Measurements from ENCODE around the gene DEPDC1.
"Not testable (repeated sequence)": the region's sequence is repeated elsewhere in the genome, so short reads cannot be mapped to it uniquely, and the experiment has no call there.

Gene DEPDC1, protein sequence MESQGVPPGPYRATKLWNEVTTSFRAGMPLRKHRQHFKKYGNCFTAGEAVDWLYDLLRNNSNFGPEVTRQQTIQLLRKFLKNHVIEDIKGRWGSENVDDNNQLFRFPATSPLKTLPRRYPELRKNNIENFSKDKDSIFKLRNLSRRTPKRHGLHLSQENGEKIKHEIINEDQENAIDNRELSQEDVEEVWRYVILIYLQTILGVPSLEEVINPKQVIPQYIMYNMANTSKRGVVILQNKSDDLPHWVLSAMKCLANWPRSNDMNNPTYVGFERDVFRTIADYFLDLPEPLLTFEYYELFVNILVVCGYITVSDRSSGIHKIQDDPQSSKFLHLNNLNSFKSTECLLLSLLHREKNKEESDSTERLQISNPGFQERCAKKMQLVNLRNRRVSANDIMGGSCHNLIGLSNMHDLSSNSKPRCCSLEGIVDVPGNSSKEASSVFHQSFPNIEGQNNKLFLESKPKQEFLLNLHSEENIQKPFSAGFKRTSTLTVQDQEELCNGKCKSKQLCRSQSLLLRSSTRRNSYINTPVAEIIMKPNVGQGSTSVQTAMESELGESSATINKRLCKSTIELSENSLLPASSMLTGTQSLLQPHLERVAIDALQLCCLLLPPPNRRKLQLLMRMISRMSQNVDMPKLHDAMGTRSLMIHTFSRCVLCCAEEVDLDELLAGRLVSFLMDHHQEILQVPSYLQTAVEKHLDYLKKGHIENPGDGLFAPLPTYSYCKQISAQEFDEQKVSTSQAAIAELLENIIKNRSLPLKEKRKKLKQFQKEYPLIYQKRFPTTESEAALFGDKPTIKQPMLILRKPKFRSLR

DNA sequence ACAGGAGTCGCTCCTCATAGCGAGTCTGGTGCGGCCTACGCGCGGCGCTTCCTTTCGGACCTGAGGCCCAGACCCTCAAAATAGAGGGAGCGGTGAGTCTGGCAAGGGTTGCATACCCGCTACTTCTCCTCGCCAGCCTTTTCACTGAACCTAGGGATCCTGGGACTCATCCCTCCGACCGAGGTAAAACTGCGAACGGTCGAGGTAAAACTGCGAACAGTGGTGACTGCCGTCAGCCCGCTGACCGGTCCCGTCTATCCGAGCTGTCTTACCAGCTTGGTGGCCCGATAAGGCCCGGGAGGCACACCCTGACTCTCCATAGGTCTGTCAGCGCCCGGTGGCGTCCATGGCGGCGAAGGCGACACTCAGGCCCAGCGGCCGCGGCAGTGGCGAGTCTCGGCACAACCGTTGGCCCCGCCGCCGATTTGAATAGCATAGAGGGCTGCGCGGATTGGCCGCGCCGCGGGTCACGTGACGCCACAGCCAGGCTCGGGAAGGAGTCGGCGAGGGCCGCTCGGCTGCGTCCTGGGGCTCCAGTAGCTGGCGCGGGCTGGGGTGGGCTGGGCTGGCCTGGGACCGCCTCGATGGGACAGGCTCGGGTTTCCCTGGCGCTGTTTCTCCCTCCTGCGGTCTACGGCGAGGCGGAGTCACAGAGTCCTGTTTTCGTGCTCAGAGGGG is at the start of gene DEPDC1:
Gene DEPDC1, minus strand, starts transcription at position 403 of the 678 bp plus-strand sequence. Its CDS starts 83 bp downstream, at position 320.
- peak; percentile 31 to 93 (median 84) for DNase-seq

DNA sequence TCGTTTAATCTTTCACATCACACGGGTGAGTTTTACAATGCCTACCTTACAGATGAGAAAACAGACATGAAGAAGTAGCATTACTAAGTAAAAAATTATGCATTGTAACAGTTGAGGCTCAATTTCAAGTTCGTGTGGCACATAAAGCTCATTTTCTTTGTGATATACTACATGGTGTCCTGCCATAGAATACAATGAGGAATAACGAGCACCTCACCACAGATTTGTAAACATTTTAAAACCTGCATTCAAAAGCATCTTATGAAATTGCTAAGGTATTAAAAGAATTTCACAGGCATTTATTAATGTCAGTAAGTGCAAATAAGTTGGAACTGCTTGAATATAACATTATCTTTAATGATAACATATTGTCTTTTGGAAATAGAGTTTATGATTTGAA is 47.8 kb upstream of the DEPDC1 start:
- DNase-seq, result no peak

DNA sequence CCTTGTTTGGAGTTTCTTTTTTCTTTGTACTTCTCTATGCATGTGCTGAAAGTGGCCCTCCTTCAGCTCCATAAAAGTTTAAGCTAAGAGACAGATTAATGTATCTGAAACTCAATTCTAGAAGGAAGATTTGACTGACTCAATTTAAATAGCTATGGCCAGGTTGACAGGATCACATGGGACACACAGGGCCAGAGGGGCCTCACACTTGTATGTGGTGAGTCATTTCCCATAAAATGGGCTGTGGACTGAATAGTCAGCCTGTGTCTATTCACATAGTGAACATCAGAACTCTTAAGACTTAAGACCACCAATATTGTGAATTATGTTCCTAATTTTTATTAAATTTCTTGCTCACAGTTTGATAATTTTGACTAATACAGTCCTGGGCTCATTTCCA is 45.7 kb upstream of the DEPDC1 start:
- no peak for DNase-seq

DNA sequence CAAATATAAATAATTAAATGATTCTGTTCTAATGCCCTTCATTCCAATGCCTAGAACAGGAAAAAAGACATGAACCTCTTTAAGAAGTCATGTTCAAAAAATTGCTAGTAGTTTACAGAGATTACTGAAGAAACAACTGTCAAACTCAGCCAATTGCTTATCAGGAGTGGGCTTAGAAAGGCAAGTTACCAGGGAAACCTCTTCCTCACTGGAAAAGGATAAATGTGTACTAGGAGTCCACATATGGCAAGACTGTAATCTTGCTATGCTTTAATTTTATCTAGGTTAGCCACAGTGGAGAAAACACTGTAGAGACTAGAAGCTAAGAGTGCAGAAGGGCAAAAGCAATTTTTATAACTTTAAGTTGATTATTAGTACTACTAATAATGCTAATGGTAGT is 42.1 kb upstream of the DEPDC1 start:
- peak in 1 of 58 donors; percentile 2 for DNase-seq

DNA sequence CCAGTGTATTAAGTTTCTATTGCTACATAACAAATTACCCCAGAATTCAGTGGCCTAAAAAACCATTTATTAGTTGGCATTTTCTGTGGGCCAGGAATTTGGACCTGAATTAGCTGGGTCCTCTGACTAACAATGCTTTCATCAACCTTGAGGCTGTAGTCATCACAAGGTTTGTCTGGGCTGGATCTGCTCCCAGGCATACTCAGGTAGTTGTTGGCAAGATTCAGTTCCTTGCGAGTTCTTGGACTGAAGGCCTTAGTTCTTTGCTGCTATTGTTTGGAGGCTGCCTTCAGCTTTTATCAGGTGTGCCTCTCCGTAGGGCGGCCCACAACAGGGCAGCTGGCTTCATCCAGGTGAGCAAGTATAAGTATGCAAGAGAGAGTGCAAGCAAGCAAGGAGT is 31.4 kb upstream of the DEPDC1 start:
- no peak for DNase-seq

DNA sequence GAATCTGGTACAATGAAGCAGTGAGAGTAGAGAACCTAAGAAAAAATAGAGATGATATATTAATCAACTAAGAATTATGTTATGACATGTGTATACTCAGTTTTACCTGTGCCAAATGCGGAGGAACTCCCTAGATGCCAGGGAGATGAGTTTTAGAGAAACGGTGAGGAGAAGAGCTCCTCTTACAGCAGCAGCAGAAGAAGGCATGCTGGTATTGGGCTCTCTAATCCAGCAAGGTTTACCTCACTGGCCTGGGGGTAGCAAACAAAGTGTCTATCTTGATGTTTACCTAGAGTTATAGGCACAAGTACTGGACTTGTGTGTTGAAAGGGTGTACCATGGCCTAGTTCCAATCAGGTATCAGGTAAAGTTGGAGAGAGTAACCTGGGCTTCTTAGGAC is 28.9 kb upstream of the DEPDC1 start:
- DNase-seq, result no peak

DNA sequence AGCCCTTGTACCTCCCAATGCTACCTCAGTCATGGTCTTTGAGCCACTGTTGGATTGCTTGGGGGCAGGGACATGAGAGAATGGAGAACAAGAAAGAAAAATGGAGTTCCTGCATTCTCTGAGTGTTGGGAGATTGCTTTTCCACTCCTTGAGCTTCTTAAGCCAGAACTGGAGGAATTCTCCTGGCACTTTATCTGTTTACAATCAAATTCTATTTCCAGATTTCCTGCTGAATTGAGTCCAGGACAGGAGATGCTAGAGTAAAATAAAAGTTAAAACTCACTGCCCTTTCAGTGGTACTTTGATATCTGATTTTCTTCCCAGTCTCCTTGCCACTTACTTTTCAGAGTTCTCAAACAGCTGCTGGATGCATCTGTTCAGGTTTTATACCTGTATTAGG is 24.4 kb upstream of the DEPDC1 start:
- no peak for DNase-seq

DNA sequence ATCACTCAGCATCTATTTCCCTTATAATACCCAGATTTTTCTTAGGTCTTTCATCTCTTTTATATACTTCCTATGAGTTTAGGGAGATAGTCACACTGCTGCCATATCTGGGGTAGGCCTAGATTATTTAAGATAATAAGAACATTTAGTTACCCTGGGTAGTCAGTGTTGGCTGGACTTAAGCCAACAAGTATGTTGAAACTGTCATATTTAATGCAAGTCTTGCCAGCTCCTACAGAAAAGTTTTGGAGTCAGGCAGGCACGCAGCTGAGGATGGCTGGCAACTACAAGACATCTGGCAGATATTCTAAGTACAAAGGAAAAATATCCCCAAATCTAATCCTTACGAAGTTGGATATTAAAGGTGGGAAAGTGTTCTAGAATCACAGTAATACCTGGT is 19.2 kb upstream of the DEPDC1 start:
- no peak for DNase-seq

DNA sequence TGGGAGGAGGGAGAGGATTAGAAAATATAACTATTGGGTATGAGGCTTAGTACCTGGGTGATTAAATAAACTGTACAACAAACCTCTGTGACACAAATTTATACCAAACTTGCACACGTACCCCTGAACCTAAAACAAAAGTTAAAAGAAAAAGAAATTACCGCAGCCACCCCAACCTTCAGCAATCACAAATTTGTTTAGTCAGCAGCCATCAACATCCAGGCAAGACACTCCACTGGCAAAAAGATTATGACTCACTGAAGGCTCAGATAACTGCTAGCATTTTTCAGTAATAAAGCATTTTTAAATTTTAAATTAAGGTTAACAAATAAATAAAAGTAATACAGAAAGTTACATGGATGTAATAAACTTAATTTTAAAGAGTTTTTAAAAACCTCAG is 14.4 kb upstream of the DEPDC1 start:
- DNase-seq, result no peak

DNA sequence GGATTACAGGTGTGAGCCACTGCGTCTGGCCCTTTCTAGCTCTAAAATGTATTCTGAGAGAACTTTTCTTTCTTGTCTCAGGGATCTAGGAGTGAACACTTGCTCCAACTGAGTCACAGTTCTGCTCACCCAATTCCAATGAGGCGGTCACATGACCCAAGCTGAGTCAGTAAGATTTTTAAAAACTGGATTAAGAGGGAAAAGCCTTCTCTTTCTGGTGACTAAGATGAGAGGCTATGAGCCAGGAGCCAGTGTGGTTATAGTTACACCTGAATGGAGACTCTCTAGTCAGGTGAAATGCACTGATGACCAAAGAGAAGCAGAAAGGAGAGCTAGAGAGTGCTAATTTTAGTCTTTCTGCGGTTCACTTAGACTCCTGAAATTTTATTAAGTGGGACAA is 9.5 kb upstream of the DEPDC1 start:
- no peak for DNase-seq

DNA sequence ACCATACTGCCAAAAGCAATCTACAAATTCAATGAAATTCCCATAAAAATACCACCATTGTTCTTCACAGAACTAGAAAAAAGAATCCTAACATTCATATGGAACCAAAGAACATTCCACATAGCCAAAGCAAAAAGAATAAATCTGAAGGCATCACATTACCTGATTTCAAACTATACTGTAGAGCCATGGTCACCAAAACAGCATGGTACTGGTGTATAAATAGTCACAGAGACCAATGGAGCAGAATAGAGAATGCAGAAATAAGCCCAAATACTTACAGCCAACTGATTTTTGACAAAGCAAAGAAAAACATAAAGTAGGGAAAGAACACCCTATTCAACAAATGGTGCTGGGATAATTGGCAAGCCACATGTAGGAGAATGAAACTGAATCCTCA is 6.2 kb upstream of the DEPDC1 start:
- DNase-seq, result no peak

DNA sequence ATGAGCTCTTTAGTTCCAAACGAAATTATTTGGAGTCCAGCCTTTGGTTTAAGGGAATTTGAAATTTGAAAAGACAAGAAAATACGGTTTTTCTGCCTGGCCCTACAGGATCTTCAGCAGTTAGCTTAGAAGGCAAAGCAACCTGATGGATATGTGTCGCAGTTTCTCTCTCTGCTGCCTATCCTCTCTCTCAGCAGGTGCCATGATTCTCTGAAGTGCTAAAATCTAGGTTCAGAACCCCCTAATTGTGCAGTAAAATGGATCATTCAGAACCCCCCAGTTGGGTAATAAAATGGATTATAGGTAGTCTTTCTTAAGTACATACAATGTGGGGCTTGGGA is 446 bp upstream of the DEPDC1 start:
- DNase-seq, result no peak

DNA sequence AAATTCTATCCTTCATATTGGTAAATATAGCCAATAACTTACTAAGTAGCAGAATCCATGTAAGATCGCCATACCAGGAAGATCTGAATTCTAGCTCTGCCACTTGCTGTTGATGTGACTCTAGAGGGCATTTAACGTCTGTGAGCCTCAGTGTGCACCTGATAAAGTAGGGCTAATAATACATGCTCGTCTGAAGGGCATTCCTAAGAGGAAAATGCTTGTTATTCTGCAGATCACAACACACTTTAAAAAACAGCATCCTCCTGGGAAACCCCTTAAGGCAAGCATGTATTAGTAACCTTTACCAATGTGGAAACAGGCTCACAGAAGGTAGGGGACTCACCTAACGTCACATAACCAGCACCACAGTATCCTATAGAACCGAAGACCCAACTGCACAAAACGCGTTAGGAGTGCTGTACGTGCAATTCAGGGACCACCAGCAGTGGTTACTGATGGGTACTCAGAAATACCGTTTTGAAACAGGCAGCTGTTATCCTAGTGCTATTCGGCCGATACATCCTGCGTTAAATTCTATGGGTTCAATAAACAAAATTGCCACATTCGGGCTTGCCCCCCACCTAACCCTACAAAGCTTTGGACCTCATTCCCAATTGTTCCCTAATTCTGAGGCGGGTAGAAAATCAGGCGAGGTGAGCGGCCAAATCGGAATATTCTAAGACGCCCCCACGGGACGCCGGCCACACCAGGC is 758 bp downstream of the DEPDC1 start:
- peak in 2 of 58 donors; percentile 1 to 3 for DNase-seq

DNA sequence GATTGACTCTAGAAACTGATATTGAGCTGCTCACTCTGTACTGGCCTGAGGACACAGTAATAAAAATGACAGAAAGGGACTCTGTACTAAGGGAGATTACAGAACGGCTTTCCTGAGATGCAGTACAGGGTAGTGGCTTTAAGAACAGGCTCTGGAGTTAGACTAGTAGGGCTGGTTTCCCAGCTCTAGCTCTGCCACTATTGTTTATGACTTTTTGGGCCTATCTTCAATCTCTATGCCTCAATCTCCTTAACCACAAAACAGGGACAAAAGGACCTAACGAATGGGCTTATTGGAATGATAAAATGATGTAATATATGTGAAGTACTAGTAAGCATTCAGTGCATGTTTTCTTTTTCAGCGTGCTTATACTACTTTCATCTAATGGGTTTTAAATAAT is 1.4 kb downstream of the DEPDC1 start:
- DNase-seq, result no peak

DNA sequence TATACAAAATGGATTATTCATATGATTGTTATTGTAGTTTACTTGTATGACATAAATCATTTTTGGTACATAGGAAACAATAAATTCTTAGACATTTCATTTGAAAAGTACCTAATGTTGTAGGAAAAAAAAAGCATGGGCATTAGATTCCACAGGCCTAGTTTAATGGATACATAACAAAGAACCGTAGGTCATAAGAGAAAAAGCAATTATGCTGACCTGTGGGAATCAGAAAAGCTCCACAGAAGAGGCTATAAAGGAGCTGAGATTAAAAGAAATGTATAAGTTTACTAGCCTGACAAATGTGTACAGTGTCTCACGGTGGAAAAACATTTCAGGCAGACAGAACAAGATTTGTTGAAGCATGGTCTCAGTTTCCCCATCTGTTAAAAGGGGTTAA is 3.7 kb downstream of the DEPDC1 start:
- no peak for DNase-seq

DNA sequence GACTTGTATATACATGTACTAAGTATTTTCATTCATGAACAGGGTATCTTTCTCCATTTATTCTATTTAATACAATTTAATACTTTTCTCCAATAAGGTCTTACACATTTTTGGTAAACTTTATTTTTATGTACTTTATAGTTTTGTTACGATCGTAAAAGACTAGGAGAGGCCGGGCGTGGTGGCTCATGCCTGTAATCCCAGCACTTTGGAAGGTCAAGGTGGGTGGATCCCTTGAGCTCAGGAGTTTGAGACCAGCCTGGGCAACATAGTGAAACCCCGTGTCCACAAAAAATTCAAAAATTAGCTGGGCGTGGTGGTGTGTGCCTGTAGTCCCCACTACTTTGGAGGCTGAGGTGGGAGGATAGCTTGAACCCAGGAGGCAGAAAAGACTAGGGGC is 4.6 kb downstream of the DEPDC1 start:
- DNase-seq, result not testable (repeated sequence)

DNA sequence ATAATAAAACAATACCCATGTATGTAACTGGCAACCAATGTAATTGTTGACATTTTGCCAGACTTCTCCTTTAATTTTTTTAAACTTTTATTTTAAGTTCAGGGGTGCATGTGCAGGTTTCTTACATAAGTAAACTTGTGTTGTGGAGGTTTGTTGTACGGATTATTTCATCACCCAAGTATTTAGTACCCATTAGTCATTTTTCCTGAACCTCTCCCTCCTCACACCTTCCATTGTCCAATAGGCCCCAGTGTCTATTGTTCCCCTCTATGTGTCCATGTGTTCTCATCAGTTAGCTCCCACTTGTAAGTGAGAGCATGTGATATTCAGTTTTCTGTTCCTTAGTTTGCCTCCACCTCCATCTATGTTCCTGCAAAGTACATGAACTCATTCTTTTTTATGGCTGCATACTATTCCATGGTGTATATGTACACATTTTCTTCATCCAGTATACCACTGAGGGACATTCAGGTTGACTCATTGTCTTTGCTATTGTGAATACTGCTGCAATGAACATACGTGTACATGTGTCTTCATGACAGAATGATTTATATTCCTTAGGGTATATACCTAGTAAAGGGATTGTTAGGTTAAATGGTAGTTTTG is 6.7 kb downstream of the DEPDC1 start:
- DNase-seq, result no peak

DNA sequence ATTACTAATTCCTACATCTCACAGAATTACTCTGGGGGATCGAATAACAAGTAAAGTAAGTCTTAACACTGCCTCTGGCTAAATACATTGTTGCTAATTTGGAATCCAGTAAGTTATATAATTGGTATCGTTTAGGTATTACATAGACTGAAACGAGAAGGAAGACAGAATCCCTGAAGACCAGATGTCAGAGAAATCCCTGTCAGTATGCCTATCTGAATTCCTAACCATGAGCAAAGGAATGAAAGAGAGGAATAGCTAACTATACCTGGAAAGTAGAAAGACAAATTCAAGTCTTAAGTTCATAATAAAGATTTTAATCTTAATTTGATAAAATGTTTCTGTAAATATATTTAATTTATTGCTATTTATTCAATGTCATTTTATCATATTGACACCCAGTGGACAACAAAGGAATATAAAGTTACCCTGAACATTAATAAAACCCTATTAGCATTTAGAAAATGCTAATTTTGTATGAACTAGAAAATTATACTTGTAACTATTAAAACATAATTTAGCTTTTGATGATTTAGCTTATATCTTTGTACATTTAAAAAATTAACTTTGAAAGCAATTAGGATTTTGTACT is 11.4 kb downstream of the DEPDC1 start:
- DNase-seq, result no peak

DNA sequence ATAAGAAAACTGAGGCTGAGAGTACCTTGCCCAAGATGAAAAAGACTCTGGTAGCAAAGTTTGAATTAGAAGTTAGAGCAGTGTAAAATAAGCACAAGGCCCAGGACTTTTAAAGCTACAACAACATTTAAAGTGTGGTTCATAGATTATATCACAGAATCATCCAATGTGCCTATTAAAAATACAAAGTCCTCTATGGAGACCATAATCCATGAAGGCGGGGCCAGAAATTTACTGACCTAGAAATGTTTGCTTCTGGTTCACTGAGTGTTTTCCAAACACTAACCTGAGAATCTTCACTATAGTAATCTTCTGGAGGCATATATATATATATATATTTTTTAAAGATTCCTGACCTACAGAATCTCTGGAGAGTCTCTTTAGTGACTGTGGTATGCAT is 12.3 kb downstream of the DEPDC1 start:
- DNase-seq, result no peak

DNA sequence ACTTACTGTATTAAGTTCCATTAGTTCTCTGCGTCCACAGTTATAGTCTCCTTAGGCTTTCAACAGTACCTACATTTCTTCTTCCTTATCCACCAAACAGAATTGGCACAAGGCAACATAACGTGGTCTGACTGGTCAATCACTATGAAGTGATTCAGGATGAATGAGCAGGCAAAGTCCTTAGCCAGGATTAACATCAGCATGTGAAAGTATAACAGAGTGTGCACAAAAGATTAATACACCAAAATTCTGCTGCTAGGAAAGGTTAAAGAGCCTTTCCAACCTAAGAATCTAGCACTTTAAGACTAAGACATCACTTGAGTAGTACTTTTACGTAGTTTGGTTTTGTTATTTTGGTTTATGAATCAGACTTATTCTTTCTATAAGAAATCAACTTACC is 15.8 kb downstream of the DEPDC1 start:
- no peak for DNase-seq

DNA sequence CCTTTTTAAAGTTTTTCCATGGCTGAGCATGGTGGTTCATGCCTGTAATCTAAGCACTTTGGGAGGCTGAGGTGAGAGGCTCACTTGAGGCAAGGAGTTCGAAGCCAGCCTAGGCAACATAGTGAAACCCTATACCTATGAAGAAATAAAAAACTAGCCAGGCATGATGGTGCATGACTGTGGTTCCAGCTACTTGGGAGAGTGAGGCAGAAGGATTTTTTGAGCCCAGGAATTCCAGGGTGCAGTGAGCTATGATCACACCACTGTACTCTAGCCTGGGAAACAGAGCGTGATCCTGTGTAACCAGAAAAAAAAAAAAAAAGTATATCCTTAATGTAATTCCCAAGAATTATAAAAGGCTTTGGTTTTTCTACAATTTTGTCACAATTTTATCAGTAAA is 17.4 kb downstream of the DEPDC1 start:
- no peak for DNase-seq
